Measurements from ENCODE around the gene CRIP1. TPM values are rescaled to one million over a fixed set of nuclear protein-coding genes. Genes with fewer than 3 reads are reported as not detected.

Gene CRIP1
- total RNA-seq, 1 donor from 2014 or later = 64.8 TPM

DNA sequence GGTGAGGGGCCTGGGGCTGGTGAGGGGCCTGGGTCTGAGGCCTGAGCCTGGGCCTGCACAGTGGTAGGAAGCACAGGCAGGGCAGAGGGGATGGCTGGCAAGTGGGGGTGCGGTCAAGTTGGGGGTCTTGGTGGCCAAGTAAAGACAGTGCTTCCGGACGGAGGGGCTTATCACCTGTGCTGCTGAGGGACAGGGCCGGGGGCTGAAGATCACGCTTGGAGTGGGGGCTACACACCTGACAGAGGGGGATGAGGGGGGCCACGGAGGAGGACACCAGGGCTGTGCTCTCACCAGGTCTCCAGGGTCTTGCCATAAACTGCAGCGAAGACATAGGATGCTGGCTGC lies 16.6 kb downstream of the CRIP1 start:
- DNase-seq (ENCODE audit: low spot score) = no peak

DNA sequence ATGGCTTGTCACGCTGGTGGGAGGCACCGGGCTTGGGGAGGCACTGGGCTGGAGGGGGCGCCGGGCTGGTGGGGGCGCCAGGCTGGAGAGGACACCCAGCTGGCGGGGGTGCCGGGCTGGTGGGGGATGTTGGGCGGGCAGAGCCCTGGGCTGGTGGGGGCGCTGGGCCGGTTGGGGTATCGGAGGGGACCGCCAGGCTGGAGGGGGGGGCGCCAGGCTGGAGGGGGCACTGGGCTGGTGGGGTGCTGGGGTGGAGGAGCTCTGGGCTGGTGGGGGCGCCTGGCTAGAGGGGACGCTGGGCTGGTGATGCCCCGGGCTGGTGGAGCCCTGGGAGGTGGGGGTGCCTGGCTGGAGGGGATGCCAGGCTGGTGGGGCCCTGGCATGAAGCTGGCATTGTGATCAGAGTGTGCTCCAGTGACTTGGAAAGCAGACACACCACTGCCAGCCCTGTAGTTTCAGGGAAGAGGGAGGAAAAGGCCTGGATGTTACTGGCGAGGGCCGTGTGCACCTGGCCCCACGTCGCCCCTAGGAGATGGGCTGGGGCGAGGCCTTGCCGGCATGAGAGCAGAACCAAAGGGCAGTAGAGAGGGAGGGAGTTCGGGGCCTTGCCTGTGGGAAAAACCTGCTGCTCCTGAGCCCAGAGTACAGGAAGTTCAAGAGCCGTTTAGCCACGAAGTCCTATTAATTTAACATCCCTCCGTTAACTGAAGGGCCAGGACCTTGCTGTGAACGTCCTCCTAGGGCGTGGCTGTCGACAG lies 17.4 kb downstream of the CRIP1 start:
- peak; percentile 85 for DNase-seq (ENCODE audit: low spot score)

DNA sequence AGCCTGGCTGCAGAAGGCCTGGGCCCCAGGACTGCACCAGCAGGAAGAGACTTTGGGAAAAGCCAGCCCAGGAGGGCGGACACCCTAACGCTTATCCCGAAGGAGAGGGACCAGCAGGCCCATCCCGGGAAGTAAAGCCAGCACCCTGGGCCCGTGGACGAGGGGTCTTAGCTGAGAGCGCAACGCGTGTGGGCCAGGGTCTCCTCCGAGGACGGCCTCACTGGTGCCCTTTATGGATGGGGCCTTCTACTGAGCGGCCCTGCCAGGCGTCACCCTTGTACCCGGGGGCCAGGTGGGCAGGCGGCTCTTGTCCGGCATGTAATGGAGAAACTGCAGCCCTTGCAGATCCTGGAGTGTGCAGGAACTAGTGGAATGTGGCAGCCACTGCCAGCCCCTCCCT lies 18.4 kb downstream of the CRIP1 start:
- peak; percentile 67 for DNase-seq (ENCODE audit: low spot score)

DNA sequence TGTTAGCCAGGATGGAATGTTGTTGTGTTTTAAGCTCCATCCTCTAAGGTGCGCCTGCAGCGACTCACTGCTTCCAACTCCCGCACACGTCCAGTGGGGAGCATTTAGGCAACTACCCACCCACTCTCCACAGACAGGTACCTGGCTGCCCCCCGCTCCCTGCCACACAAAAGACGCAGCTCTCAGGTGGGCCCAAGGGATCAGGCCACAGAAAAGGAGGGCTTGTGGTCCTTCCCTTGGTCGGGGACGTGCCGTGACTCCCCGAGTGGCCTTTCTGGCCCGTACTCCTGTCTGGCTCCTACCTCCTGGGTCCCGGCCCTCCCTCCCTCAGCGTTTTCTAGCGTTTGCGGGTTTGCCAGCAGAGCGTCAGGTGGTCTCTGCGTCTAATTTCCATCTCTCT lies 20.6 kb downstream of the CRIP1 start:
- no peak for DNase-seq (ENCODE audit: low spot score)

DNA sequence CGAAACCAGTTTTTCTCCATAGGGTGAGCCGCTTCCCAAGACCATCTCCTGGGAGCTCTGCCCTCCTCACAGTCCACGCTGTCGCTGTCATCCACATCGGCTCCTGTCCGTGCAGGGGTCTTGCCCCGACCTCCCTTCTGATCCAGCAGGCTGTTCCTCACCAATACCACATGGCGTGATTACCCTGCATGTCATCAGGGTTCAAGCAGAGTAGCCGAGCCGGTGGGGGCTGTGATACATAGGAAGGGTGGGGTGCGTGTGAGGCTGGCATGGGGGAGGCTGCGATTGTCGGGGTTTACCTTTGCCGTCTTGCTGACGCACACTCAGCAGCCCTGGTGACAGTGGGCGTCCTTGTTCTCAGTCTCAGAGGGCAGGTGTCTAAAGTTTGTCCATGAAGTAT lies 21.4 kb downstream of the CRIP1 start:
- DNase-seq (ENCODE audit: low spot score) = no peak

DNA sequence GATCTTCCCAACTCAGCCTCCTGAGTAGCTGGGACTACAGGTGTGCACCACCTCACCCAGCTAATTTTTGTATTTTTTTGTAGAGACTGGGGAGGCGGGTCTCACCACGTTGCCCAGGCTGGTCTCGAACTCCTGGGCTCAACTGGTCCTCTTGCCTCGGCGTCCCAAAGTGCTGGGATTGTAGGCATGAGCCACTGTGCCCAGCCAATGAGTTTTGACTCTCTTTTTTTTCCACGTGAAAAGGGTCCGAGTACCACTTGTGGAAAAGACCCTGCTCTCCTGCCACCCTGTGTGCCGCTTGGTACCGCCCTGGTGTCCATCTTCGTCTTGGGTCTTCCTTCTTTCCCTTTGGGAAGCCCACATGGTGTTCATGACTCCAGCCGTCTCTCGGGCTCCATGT lies 21.9 kb downstream of the CRIP1 start:
- DNase-seq (ENCODE audit: low spot score) = no peak

DNA sequence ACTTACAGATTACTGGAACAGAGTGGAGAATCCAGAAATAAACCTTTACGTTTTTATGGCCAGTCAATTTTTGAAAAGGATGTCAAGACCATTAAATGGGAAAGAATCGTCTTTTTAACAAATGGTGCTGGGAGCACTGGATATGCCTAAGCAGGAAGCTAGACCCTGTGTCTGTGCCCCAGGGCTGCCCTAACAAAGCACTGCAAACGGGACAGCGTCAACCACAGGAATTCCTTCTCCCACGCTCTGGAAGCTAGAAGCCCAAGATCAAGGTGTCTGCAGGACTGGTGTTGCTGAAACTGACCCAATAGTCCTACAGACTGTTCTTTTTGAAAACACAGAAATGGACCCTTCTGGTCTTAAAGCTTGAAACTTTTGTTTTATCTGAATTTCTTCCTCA lies 30.4 kb downstream of the CRIP1 start:
- DNase-seq (ENCODE audit: low spot score) = no peak

DNA sequence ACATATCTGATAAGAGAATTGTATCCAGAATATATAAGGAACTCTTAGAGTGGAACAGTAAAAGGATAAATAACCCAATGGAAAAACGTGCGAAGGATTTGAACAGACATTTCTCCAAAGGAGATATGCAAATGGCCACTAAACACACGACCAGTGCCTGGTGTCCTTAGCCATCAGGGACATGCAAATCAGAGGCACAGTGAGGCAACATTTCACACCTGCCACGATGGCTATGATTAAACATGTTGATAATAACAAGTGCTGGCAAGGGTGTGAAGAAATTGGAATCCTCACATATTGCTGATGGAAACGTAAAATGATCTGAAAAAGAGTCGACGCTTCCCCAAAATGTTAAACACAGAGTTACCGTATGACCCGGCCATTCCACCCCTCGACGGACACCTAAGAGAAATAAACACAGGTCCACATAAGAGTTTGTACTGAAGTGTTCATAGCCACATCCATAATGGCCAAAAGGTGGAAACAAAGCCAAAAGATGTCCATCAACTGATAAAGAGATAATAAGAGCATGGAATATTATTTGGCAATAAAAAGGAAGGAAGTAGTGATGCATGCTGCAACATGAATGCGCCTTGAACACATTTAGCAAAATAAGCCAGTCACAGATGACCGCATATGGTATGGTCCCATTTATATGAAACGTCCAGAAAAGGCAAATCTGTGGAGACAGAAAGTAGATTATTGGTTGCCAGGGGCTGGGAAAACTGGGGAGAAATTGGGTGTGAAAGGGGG lies 33.4 kb downstream of the CRIP1 start:
- DNase-seq (ENCODE audit: low spot score) = peak; percentile 20

DNA sequence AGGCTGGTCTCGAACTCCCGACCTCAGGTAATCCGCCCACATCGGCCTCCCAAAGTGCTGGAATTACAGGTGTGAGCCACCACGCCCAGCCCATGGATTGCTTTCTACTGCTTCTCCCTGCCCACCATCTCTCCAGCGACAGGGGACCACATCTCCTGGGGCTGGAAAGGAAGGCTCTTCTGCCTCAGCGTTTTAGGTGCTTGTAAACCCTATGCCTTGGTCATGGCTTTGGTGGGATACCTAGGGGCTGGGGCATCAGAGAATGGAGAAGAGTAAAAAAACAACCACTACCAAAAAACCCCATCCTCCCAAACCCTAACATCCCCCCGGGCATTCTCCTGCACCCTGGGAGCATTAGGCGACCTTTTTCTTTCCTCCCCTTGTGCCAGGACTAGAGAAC lies 38.6 kb downstream of the CRIP1 start:
- peak; percentile 55 for DNase-seq (ENCODE audit: low spot score)

DNA sequence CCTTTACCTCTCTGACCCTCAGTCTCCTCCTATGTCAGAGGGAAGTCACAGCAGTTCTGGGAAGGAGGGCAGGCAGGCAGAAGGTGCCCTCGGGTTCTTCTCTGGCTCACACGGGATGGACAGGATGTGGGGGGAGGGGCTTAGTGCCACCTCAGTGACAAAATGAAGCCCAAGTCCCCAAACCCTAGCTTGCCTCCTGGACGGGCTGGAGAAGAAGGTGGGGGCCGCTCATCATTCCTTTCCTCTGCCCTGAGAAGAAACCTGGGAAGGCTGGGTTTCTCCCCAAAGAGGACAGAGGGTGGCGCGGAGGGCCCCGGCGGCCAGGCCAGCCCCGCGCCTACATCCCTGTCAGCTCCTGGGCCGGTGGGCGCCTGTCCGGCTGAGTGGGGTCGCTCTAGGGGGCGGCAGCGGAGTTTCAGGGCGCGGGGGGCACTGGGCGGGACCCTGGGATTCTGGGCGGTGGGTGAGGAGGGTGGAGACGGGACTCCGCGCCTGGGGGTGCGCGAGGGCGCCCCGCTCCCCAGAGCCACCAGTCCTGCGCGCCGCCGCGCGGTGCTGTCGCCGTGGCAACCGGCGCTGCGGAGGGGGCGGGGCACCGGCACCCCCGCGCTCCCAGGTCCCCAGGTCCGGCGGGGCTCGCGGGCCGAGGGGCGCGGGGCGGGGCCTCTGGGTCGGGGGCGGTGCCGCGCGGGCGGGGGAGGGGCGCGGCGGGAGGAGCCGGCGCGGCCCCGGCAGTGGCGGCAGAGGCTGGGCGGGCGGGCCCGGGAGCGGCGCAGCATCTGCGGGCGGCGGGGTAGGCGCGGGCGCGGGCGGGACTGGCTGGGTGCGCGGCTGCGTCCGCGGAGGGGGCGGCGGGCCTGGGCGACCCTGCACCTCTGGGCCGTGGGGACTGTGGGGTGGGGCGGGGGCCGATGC lies 39.4 kb downstream of the CRIP1 start, which contains the start of gene TMEM121:
Gene TMEM121, plus strand, starts transcription at position 723 of the 915 bp plus-strand sequence. CDS start 2,252 bp downstream, outside the sequence.
- DNase-seq (ENCODE audit: low spot score) = no peak

DNA sequence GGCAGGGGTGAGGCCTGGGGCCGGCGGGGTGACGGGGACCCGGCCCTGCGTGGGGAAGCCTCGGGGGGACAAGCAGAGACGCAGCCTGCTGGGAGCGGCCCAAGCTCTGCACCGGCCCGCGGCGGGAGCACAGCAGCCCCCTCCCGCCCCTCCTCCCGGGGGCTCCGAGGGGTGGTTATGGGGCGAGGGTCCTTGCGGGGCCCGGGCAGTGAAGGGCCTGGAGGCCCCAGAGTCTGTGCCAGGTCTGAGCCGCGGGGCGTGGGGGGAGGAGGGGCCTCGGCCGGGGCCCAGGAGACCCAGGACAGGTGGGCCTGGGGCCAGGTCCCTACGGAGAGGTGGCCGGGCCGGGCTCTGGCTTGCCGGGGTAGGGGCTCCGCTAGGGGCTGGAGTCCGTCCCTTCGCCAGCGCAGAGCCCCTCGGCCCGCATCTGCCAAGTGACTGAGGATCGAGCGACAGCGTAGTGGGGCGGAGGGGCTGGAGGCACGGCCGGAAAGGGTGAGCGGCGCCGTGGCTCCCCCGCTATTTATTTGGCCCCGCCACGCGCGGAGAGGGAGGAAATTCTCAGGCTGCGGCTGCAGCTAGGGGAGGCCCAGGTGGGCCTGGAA lies 40.2 kb downstream of the CRIP1 start:
- no peak for DNase-seq (ENCODE audit: low spot score)

DNA sequence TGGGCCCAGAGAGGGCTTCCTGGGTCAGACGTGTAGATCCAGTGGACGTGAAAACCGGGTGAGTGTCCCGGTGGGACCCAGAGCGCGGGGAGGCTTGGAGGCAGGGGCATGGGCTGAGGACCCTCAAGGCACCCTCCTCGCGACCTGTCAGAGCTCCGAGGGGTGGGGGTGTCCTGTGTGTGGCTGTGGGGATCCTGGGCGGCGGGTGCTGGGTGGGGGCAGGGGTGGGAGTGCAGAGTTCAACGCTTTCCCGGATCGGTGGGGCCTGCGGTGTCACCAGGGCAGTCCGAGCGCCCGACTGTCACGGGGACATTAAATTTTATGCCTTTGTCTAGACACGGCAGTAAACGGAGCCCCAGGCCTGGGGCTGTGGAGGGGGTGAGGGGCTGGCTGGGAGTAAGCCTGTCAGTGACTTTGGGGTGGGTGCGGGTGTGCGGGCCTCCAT lies 40.7 kb downstream of the CRIP1 start:
- no peak for DNase-seq (ENCODE audit: low spot score)

DNA sequence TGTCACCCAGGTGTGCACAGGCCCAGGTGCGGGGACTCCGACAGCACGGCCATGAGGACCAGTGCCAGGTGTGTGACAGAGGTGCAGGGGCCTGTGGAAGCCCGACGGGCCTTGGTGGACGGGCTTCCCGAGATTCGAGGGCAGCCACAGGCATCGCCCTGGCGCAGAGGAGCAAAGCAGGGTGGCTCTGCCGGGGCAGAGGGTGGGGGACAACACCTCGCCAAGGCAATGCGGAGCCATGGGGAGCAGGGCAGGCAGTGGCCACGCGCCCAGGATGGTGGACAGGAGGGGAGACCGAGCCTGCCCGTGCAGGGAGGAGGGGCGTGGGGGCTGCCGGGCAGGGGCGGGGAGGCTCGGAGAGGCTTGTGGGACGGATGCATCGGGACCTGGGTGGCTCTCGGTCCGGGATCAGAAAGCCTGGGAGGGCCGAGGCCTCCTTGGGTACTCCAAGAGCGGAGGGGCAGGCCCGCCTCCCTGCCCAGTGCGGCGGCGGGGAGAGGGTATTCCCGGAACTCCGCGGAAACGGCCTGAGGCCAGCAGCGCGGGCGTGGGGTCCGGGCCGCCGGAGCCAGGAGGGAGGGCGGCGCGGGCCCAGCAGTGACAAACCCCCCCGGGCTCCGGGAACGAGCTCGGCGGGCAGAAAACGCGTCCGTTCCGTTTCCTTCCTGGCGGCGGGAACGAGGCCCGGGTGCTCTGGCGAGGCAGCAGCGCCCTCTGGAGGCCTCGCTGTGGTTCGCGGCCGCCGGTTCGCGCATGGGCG lies 41.3 kb downstream of the CRIP1 start:
- DNase-seq (ENCODE audit: low spot score) = peak; percentile 94

DNA sequence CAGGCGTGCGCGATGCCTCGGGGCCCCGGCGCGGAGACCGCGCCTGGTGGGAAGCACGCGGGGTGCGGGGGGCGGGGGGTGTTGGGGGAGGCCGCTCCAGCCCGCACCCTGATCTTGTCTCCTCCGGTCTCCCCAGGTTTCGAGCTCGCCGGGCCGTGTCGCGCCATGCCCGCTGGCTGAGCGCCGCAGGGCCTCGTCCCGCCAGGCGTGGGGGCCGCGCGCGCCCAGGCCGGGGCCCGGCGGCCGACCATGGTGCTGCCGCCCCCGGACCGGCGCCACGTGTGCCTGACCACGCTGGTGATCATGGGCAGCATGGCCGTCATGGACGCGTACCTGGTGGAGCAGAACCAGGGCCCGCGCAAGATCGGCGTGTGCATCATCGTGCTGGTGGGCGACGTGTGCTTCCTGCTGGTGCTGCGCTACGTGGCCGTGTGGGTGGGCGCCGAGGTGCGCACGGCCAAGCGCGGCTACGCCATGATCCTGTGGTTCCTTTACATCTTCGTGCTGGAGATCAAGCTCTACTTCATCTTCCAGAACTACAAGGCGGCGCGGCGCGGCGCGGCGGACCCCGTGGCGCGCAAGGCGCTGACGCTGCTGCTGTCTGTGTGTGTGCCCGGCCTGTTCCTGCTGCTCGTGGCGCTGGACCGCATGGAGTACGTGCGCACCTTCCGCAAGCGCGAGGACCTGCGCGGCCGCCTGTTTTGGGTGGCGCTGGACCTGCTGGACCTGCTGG lies 42.1 kb downstream of the CRIP1 start:
- DNase-seq (ENCODE audit: low spot score) = no peak

DNA sequence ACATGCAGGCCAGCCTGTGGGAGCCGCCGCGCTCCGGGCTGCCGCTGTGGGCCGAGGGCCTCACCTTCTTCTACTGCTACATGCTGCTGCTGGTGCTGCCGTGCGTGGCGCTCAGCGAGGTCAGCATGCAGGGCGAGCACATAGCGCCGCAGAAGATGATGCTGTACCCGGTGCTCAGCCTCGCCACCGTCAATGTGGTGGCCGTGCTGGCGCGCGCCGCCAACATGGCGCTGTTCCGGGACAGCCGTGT lies 42.6 kb downstream of the CRIP1 start:
- DNase-seq (ENCODE audit: low spot score) = no peak

DNA sequence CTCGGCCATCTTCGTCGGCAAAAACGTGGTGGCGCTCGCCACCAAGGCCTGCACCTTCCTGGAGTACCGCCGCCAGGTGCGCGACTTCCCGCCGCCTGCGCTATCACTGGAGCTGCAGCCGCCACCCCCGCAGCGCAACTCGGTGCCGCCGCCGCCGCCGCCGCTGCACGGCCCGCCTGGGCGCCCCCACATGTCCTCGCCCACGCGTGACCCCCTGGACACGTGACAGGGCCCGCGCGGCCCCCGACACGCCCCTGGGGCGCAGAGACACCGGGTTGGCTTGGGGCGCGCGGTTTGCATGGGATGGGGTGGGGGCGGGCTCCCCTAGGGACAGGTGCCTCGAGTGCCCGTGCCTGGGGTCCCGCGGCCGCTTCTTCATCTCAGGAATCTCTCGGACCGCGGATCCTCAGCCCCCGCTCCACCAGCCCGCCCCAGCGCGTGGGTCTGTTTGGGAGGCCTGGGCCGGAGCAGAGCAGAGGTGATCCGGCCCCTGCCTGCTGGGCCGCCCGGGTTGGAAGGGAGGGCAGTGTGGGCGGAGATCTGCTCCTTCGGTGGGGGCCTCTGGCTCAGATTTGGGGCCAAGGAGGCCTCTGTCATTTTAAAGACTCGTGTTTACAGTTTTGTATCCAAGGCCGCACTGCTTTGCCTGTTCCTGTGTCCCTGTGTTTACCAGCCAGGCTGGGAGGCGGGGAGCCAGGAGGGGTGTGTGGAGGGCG lies 43.0 kb downstream of the CRIP1 start:
- DNase-seq (ENCODE audit: low spot score) = no peak

DNA sequence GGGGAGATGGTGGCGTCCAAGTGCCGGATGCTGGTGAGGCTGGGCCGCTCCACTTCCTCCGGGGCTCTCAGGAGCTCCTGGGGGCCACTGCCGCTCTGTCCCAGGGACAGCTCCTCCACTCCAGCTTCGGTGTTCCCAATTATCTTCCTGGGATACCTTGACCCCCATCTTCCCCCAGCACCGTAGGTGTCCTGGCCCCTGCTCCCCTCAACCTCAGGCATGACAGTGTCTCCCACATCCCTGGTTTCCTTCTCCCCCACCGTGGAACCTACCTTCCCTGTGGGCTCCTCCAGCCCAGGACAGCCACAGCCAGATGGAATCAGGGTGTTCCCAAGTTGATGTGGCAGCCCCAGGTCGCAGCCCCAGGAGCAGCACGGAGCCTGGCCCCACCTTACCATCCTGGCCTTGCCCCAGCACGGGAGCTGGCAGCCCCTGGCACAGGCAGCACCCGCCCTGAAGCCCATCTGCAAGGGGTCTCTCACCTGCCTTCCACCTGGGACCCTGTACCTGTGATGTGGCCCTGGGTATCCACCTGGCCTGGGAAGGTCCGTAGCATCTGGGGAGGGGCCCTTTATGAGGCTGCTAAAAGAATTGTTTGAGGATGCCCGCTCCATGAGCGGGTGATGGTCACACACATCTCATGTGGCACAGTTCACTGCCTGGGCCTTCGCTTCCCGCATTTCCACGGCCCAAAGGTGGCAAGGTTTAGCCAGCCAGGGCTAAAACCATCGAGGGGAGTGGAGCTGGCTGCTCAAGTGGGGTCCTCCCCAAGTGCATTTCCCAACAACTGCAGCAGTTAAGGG lies 43.8 kb downstream of the CRIP1 start:
- DNase-seq (ENCODE audit: low spot score) = no peak

DNA sequence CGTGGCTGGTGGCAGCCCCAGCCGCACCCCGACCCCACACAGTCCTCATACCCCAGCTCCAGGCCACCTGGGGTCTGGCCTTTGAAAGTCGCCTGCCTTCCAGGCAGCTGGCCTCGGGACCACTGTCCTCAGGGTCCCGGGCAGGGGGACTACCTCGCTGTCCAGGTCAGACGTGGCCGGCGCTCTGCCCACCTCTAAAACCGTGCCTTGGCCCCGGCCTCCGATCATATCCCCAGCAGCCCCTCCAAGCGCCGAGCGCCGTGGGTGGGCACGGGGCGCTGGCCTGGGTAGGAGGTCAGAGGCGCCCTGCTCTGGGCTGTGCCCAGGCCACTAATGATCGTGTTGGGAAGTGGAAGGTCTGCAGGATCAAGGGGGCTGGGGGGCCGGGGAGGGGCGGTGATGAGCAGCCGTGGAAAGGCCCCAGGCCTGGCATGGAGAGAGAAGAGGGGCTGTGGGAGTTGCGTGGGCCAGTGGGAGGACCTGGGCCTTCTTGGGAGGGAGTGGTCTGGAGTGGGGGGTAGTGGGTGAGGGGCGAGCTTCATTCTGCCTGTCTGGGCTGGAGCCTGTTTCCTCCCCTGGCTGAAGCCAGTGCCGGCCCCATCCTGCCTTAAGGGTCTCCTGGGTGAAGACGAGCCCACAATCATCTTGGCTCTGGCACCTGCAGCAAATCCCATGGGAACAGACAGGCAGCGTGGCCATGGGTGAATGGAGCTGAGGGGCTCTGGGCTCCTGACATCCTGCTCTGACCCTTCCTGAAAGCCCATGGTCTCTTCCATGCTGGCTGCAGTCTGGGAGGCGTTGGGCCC lies 44.6 kb downstream of the CRIP1 start:
- DNase-seq (ENCODE audit: low spot score) = peak; percentile 82

Measured in mesenteric fat pad (tissue), 1 donor.